ENCODE data around the gene DNAAF3.

Gene DNAAF3

DNA sequence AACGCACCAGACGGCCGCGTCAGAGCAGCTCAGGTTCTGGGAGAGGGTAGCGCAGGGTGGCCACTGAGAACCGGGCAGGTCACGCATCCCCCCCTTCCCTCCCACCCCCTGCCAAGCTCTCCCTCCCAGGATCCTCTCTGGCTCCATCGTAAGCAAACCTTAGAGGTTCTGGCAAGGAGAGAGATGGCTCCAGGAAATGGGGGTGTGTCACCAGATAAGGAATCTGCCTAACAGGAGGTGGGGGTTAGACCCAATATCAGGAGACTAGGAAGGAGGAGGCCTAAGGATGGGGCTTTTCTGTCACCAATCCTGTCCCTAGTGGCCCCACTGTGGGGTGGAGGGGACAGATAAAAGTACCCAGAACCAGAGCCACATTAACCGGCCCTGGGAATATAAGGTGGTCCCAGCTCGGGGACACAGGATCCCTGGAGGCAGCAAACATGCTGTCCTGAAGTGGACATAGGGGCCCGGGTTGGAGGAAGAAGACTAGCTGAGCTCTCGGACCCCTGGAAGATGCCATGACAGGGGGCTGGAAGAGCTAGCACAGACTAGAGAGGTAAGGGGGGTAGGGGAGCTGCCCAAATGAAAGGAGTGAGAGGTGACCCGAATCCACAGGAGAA is 50.9 kb downstream of the DNAAF3 start:
- DNase-seq = no peak

DNA sequence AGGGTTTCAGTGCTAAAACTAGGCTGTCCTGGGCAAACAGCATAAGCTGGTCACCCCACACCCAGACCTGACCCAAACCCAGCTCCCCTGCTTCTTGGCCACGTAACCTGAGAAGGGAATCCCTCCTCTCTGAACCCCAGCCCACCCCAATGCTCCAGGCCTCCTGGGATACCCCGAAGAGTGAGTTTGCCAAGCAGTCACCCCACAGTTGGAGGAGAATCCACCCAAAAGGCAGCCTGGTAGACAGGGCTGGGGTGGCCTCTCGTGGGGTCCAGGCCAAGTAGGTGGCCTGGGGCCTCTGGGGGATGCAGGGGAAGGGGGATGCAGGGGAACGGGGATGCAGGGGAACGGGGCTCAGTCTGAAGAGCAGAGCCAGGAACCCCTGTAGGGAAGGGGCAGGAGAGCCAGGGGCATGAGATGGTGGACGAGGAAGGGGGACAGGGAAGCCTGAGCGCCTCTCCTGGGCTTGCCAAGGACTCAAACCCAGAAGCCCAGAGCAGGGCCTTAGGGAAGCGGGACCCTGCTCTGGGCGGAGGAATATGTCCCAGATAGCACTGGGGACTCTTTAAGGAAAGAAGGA is 51.8 kb downstream of the DNAAF3 start:
- no peak for DNase-seq

DNA sequence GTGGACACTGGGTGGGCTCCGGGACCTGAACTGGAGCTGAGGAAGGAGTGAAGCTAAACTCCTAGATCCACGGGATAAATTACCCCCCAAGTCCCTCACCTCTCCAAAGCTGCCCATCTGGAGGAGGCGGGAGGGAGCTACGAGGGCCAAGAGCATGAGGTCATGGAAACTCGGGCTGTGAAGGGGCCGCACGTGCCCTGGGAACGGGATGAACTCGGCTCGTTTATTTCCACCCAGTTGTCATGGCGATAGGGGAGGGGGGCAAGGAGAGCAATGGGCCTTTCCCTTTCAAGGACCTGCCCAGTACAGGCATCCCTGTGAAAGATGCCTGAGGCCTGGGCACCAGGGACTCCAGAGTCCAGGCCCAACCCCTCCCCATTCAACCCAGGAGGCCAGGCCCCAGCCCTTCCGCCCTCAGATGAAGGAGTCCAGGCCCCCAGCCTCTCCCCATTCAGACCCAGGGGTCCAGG is 52.8 kb downstream of the DNAAF3 start:
- no peak for DNase-seq

DNA sequence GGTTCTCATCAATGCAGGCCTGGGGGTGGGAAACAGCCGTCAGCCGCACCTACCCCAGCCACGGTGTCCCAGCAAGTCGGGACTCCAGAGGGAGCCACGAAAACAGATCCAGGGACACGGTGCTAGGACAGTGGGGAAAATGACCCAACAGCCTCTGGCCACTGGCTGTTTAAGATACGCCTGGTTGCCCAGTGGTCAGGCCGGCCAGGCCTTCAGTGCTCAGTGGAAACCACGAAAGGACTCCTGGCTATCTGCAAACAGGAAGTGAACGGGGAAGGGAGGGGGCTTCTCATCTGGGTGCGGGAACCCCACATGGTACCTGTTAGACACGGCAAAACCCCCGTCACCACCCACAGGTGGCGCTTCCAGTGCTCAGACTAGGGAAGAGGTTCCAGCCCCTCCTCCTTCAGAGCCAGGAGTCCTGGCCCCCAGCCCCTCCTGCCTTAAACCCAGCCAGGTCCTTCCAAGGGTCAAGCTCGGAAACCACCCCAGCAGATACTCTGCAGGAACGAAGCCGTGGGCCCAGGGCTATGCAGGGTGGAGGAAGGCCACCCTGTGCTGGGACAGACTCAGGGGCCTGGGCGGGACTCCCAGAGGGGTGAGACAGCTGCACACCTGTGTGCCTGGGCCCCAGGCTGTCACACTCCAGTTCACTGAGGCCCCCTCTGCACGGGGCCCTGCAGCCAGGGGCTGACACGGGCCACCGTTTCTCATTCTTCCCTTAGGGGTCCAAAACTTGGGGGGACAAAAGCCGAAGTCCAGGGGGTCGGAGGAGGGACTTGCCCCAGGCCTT is 53.4 kb downstream of the DNAAF3 start:
- no peak for DNase-seq

DNA sequence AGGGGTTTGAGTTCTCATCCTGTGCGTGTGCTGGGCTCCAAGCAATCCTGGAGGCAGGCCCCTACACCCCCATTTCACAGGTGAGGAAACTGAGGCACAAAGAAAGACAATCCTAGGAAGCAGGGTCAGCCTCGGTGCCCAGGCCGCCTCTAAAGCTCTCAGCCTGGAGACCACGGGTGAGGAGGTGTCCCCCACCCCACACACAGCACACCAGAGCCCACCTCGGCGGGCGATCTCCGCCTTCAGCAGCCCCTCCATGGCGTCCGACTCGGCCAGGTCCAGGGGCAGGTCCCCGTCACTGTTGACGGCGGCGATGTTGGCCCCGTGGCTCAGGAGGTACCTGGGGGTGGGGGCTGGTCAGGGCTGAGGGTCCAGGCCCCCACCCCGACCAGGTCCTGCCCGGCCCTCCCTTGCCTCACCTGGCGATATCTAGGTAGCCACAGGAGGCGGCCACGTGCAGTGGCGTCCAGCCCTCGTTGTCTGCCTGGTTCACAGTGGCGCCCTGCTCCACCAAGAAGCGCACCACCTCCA is 54.1 kb downstream of the DNAAF3 start:
- no peak for DNase-seq

DNA sequence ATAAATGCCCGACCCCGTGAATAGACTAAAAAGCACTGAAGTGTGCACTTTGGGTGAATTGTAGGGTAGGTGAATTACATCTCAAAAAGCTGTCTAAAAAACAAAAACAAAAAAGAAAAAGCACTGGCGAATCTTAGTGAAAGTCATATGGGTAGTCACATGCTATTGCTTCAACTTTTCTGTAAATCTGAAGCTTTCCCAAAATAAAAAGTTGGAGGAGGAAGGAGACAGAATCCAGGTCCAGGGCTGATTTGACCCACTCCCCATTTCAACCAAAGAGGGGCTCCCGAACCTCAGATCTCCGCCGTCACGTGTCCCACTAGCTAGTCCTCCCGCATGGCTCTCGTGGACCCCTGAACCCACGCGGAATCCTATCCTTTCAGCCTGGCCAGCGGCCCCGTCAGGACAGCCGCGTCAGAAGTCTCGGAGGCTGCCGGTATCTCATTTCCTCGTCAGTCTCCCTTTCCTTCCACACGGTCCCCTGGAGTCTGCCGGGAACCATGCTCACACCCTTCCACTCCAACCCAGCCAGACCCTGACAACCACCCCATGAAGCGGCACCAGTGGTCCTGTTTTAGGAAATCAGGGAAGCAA is 55.1 kb downstream of the DNAAF3 start:
- DNase-seq = no peak

DNA sequence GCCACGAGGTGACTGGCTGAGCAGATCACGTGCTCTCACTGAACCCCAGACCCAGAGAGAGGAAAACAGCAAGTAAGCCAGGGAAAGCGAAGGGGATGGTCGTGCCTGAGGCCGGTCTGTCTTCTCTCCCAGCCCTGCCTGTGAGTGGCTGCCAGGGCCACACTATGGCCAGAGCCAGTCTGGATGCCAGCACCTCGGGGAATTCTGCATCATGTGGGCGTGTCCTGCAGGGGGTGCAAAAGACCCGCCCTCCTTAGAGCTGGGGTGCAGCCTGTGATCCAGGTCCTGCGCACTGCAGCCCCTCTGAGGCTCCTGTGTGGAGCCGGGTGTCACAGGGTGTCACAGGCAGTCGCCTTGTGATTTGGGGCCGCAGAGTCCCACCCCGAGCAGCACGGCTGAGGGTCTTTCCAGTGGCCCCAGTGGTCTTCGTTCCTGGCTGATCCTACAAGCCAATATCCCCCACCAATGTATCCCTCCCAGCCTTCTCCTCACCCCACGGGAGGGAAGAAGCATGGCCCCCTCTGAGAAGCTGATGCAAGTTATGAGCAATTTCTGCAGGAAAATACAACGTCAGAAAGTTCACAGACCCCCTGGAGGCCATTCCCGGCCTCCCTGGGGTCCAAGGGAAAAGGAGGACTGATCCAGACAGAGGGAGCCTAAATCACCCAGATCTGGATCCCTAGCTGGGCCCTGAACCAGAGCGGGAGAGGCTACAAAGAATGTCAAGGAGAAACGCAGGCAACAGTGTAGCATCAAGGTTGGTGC is 56.7 kb downstream of the DNAAF3 start:
- no peak for DNase-seq
